SHP77 (cell line): ENCODE measurements around the gene KCMF1.
A peak's percentile ranks its signal among the peaks of the same experiment; 100 is the strongest.

Source experiments
- DNase-seq, 2 experiments: peaks; one replicate each; lab custom pipeline; 2025; lab: John Stamatoyannopoulos, UW

KCMF1 gene

DNA sequence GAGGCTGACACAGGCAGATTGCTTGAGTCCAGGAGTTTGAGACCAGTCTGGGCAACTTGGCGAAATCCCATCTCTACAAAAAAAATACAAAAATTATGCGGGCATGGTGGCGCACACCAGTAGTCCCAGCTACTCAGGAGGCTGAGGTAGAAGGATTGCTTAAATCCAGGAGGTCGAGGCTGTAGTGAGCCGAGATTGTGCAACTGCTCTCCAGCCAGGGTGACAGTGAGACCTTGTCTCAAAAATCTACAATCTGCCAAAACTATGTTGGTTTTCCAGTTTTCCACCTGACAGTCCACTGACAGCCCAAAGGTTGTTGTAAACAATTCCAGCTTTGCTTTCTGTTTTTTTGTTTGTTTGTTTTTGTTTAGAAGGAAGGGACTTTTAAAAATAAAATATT, 51.3 kb downstream of the KCMF1 start:
- no peak for DNase-seq

DNA sequence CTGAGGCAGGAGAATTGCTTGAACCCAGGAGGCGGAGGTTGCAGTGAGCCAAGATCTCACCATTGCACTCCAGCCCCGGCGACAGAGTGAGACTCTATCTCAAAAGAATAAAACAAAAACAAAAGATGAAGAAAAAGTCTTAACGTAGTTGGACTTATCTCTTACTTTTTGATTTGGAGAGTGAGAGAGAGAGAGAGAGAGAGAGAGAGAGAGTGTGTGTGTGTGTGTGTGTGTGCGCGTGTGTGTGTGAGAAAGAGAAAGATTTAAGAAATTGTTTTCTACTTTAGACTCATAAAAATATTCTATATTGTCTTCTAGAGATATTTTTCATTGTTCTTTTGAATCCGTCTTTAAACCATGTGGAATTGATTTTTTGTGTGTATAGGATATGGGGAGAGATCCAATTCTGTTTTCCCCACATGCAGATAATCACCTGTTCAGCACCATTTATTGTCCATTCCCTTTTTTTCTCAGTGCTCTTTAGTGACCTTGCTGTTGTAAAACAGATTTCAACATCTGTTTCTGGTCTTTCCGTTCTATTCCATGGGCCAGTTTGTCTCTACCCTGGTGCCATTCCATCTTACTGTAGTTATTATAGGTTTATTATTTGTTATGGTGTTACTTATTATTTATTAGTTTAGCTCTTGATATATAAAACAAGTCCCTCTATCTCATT, 53.5 kb downstream of the KCMF1 start:
- no peak for DNase-seq

DNA sequence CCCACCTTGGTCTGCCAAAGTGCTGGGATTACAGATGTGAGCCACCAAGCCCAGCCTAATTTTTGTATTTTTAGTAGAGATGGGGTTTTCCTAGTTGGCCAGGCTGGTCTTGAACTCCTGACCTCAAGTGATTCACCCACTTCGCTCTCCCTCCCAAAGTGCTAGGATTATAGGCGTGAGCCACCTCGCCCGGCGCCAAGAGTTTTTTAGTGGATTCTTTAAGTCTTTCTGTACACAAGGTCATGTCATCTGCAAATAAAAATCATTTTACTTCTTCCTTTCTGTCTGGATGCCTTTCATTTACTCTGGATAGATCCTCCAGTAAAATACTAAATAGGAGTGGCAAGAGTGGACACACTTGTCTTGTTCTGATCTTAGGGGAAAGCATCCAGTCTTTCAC, 61.7 kb downstream of the KCMF1 start:
- DNase-seq: no peak

DNA sequence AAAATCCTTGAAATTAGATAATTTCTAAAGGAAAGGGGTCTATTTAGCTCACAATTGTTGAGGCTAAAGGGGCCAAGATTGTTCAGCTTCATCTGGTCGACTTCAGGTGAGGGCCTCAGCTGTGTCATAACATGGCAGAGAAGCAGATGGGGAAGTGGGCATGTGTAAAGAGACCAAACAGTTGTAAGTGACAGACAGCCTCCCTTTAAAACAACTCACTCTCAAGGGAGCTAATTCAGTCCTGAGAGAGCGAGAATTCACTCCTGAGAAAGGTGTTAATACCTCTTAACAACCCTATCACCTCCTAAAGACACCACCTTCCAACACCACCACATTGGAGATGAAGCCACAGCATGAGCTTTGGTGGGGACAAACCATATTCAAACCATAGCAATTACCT, 62.4 kb downstream of the KCMF1 start:
- no peak for DNase-seq

DNA sequence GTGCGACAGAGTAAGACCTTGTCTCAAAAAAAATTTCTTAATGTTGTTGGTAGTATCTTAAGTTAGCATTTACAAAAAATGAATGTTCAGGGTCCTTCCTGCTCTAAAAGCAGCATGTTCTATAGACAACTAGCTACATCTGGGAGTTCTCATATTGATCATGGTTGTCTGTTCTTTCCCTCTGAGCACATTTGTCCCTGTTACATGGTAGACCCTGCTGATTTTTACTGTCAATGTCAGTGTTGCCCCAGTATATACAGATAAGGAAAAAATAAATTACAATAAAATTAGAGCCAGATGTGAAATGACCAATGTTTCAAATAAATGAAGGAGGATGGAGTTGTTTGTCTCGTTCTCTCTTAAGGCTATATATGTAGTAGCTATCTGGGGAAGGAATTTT, 63.2 kb downstream of the KCMF1 start:
- DNase-seq: no peak

DNA sequence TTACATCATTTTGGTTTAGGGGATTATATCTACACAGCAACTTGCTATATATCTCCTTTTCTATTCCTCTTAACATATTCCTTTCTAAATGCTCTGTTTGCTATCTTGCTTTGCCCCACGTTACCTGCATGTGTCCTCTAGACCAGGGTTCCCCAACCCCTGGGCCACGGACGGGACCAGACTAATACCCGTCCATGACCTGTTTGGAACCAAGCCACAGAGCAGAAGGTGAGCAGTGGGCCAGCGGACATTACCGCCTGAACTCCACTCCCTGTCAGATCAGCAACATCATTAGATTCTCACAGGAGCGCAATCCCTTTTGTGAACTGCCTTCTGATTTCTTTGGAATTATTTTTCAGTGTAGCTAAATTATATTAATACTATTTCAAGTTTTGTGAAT, 66.7 kb downstream of the KCMF1 start:
- no peak for DNase-seq

DNA sequence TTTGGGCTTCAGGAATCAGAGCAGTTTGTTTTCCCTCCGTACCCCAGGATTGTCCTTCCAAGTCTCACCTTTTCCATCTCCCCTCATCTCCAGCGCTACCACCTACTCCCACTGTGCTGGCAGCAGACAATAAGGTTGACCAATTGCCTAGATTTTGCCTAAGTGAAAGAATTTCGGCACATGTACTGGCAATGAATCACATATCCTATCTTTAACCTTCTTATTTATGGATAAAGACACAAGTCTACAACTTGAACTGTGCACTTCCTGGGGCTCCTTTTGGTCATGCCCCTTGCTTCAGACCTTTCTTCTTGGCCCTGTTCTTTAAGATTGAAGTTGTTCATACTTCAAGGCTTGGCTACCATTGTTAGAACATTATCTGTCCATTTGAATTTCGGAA, 71.4 kb downstream of the KCMF1 start:
- no peak for DNase-seq

DNA sequence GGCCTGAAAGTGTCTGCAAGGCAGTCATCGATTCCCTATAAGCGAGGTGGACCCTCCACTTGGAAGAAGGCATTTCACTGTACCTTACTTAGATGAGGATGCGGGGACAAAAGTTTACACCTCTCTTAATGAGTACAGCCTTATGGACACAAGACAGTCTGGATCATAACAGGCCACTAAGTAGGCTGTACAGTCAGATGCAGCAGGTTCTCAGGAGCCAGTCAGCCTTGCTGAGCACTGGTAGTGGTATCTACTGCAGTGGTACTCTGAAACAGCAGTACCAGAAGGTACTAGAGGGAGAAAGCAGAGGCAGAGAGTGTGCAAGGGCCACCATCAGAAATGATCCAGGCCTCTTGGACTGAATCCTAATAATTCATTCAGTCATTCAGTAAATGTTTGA, 77.6 kb downstream of the KCMF1 start:
- DNase-seq: no peak

DNA sequence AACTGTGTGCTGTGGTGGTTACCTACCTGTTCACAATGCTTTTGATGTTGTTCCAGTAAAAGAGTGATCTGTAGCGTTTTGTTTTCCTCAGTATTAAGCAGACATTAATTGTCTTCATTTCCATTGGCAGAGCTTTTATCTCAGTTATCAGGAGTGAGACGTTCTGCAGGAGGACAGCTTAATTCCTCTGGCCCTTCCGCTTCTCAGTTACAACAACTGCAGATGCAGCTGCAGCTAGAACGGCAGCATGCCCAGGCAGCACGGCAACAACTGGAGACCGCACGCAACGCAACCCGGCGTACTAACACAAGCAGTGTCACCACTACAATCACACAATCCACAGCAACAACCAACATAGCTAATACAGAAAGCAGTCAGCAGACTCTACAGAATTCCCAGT, 78.3 kb downstream of the KCMF1 start:
- no peak for DNase-seq

DNA sequence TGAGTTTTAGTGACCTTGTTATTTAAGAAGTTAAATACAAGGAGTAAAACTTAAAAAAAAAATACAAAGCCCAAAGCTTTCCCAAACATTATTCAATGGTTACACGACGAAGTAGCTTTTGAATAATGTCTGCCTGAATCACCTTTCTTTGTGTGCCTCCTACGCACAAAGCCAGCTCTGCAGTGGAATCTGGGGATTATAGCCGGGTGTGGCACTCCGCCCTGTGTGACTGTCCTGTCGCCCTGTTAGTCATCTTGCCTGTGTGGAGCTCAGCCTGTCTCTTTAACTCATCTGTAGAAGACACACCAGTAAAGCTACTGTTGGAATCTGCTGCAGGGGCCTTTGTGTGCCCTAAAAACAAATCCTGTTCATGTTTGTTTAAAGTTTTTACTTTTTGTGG, 82.8 kb downstream of the KCMF1 start:
- DNase-seq: no peak

DNA sequence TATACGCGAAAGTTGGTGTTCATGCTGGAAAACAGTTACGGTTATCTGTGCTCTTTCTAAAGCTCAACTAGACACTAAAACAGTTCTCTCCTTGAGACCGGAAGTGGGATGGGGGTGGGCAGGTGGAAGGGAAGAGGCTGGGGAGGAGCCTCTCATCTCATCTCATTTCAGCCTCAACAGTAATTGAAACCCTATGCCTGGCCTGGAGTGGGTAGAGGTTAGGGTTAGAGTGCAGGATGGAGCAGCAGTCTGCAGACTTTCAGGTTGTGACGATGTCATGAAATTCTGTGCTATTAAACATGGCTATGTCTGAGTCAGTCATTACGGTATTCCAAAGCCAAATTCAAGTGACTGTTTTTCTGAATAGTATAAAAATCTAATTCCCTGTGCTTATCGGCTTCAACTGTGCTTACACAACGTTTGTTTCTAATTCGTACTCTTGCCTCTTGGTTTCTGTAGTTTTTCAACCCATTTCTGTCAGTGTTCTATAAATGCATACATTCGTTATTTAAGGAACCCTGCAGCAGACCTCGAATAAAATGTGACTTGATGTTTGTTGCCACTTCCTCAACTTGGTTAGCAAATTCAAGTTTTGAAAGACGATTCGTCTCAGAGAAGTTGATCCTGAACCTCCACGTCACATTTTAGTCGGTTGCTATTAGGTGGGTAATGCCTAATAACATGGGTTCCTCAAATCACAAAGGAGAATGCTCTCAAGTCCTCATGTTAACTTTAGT, 86.4 kb downstream of the KCMF1 start:
- no peak for DNase-seq

DNA sequence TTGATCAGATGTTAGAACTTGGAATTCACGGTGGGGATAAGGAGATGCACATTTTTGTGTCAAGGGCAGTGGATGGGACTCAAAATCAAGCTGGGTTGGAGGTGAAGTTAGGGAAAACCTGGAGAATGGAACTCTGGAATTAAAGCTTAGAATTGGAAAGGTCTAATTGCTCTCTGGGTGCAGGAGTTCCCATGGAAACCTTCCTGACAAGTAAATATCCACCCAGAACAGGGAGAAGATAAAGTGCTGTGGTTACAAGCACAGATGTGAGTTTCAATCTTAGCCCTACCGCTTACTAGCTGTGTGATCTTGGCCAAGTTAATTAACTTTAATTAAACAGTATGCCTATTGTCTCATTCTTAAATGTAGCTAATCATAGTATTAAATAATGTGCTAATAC, 90.9 kb downstream of the KCMF1 start:
- no peak for DNase-seq

DNA sequence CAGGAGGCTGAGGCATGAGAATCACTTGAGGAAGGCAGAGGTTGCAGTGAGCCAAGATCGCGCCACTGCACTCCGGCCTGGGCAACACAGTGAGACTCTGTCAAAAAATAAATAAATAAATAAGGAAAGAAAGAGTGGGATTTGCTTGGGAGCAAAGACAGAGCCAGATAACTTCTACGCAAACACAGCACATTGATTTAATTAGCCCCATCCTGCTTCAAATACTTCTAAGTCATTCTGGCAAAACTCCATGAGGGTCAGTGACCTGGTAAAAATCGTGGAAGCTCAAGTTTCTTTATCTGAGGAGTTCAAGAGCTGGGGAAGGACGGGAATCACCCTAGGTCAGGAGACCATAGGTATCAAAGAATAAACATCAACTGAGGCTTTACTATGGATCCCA, 91.6 kb downstream of the KCMF1 start:
- DNase-seq: no peak

DNA sequence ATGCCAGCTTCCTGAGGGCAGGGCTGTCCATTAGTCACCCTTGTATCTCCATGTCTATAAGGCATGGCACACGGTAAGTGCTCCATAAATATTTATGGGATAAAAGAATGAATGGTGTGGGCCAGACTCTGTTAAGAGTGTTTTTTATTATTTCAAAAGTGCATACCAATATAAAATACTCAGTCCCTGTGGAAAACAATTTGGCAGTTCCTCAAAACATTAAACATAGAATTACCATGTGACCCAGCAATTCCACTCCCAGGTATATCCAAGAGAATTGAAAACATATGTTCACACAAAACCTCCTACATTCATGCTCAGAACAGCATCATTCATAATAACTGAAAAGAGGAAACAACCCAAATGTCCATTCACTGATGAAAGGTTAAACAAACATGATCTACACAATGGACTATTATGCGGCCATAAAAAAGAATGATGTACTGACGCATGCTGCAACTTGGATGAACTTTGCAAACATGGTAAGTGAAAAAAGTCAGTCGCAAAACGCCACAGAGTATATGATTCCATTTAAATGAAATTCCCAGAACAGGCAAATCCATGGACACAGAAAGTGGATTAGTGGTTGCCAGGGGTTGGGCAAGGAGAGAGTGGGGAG, 93.1 kb downstream of the KCMF1 start:
- DNase-seq: no peak

DNA sequence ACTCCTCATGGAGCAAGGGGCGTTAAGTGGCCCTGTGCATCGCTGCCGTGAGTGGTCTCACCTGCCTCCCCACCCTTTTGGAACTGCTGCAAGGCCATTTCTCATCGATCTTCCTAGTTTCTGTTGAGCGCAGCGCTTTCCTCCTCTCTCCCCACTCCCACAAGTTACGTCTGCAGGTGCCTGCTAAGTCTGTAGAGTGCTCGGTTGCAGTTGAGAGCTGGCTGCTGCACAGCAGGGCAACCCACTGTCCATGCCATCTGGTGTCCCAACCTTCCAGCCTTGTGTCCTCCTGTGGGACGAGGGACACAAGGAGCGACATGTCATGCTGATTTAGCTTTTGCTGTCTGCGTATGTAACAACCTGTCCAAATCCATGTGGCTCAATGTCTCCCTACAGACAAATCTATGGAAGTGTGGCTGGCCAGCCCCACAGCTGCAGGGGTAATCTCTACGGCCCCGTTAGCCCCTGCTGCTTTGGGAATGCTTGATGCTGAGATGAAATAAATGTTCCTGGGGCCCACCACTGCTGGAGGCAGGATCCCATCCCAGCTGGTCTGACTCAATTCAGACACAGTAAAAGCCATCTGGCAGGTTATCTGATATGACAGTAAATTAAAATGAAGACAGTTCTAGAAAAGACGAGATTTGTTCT, 94.1 kb downstream of the KCMF1 start:
- DNase-seq: no peak

DNA sequence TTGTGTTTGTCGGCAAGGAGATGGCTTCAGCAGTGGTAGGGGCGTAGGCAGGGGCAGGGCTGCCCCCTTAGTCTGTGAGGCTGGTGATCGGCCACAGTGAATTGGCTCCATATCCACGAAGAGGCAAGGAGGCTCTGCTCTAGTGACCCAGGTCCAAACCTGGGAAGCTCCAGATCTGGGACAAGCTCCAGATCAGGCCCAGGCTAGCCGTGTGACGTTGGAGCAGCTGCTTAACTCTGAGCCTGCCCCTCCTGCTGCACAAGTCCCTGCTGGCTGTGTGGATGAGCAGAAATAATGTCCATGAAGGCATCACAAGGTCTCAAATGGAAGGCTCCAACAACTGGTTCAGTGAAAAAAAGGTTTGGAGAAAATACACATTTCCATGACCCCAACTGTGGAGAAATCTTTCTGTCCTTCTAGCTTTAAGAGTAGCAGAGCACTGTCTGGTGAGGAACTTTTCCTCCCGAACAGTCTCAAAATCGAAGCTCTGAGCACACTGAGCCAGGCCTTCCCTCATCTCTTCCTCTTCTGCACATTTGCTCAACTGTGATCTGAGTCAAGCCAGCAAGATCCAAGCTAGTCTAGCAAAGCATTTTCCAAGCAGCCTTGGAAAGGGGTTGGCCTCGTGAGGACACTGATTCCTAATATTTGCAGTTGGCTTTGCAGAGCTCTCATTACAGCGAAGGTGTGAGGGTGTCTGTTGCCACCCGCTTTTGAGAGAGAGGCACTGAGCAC, 95.2 kb downstream of the KCMF1 start:
- DNase-seq: peak in 1 of 2 experiments; percentile 7

DNA sequence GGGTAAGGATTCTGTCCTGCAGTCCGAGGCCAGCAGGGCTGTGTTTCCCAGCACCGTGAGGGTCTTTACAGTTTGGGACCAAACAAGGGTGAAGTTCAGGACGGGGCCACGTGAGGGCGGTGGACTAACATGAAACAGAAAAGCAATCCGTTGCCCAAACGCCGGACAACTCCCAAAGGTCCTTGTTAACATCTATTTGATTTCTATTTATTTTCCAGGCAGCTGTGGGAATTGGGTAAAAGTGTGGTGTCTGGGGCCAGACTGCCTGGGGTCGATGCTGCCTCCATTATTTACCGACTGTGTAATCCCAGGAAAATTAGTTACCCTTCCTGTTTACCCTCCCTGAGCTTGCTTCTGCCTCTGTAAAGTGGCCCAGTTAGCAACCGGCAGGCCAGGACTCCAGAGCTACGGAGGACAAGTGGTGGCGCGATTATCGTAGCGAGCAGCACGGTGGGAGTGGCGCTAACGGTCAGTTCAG, 96.0 kb downstream of the KCMF1 start:
- DNase-seq: peak; percentile 69 to 72

DNA sequence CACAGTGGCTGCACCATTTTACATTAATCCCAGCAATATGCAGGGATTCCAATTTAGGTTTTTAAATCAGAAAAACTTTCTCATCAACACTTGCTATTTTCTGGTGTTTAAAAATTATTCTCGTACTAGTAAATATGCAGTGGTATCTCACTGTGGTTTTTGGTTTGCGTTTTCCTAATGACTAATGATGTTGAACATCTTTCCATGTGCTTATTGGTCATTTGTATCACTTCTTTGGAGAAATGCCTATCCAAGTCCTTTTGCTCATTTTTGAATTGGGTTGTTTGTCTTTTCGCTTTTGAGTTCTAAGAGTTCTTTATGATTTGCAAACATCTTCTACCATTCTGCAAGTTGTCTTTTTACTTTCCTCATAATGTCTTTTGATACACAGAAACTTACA, 100.1 kb downstream of the KCMF1 start:
- no peak for DNase-seq

DNA sequence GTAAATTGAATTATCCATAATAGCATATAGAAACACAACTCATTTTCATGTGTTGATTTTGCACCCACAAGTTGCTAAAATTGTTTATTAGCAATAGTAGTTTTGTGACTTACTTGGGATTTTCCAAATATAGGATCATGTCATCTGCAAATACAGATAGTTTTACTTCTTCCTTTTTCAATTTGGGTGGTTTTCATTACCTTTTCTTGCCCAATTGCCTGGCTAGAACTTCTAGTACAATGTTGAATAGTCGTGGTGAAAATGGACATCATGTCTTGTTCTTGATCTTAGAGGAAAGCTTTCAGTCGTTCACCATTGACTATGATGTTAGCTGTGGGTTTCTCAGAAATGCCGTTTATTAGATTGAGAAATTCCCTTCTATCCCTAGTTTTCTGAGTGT, 102.1 kb downstream of the KCMF1 start:
- DNase-seq: no peak

DNA sequence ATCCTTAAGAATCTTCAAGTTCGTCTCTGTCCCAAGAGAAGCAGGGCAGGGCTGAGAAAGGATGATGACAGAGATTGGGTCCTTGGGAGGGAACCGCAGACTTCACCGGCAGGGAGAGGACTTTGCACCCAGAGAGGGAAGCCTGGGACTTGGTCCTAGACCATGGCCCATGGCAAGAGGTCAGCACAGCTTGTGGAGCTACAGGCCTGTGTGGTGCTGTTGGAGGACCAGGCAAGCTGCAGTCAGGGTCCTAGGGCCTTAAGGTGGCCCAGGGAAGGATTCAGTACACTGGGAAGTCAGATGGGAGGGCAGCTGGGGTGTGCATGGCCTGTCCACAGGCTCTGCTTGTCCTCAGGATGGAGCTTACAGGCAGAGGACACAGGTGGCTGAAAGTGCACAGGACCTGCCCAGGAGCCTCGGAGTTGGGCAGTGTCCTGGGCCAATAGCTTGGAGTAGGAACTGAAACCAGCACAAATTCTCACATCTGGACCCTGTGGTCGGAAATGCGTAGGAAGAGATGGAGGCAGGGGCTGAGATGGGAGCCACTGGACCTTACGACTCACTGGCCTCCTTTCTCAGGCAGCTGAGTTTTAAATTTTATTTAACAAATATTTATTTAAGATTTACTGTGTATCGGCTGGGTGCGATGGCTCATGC, 105.8 kb downstream of the KCMF1 start:
- DNase-seq: no peak

DNA sequence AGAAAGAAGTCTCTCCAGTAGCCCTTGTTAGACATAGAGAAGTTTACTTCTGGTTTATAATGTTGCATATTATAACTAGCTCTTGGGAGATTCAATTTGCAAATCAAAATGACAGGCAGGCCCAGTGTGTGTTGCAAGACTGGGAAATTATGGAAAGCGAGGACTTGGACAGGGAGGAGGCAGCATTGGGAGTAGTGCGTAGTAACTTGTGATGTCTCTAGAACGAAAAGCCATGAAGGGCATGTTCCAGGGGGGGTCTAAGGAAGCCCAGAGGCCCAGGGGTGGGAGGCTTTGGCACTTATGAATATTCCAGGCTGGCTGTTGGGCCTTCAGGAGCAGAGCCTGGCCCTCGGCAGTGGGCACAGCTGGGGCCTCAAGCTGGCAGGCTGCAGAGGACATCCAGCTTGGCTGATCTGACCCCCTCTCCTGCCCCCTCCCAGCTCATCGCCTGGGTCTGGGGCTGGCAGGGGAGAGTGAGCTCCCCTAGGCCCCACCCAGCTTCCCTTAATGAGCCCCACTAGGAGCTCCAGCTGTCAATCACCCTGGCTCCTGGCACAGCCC, 107.0 kb downstream of the KCMF1 start:
- DNase-seq: no peak
